Activated T-helper 1 cell treated with anti-CD3 and anti-CD28 coated beads, Interleukin-2, amount 50 U/mL, for 16 hours (primary cell): ENCODE measurements around the gene ZNF644.

ENCODE experiments used
- DNase-seq, 2 donors: peaks; one replicate each; pipeline ENCODE4 v3.0.0-alpha.2; 2020; ENCODE audit warnings: low read depth in 1 of 2, low spot score in 1 of 2

ZNF644 gene

GRCh38 chr1:91022518-91022929 is 689 bp upstream of the ZNF644 start:
- DNase-seq, result no peak

- peak; percentile 23 to 53 for DNase-seq
Observed at GRCh38 chr1:91020967-91021685, 709 bp downstream of the ZNF644 start.

GRCh38 chr1:91020486-91020885 is 1.3 kb downstream of the ZNF644 start:
- no peak for DNase-seq

GRCh38 chr1:91018006-91018405 is 3.8 kb downstream of the ZNF644 start:
- no peak for DNase-seq

- no peak for DNase-seq
Observed at GRCh38 chr1:91015794-91016550, 5.9 kb downstream of the ZNF644 start.

- DNase-seq, result no peak
Observed at GRCh38 chr1:91015358-91015780, 6.5 kb downstream of the ZNF644 start.

- DNase-seq, result no peak
Observed at GRCh38 chr1:91014475-91014874, 7.4 kb downstream of the ZNF644 start.

GRCh38 chr1:91013302-91013701 is 8.5 kb downstream of the ZNF644 start:
- DNase-seq, result no peak

- no peak for DNase-seq
Observed at GRCh38 chr1:91012196-91012595, 9.6 kb downstream of the ZNF644 start.

- no peak for DNase-seq
Observed at GRCh38 chr1:91011726-91012125, 10.1 kb downstream of the ZNF644 start.

- DNase-seq, result no peak
Observed at GRCh38 chr1:91007827-91008226, 14.0 kb downstream of the ZNF644 start.

- no peak for DNase-seq
Observed at GRCh38 chr1:91007092-91007491, 14.7 kb downstream of the ZNF644 start.

GRCh38 chr1:91006113-91006908 is 15.5 kb downstream of the ZNF644 start:
- DNase-seq, result no peak

GRCh38 chr1:91005285-91005684 is 16.6 kb downstream of the ZNF644 start:
- DNase-seq, result no peak

GRCh38 chr1:91004145-91004544 is 17.7 kb downstream of the ZNF644 start:
- DNase-seq, result no peak

GRCh38 chr1:90996742-90997413 is 25.0 kb downstream of the ZNF644 start:
- no peak for DNase-seq

GRCh38 chr1:90995311-90995894 is 26.4 kb downstream of the ZNF644 start:
- no peak for DNase-seq

GRCh38 chr1:90994461-90994860 is 27.4 kb downstream of the ZNF644 start:
- DNase-seq, result no peak

GRCh38 chr1:90993245-90993644 is 28.6 kb downstream of the ZNF644 start:
- DNase-seq, result no peak

- DNase-seq, result no peak
Observed at GRCh38 chr1:90990779-90991178, 31.1 kb downstream of the ZNF644 start.

GRCh38 chr1:90989990-90990389 is 31.8 kb downstream of the ZNF644 start:
- DNase-seq, result no peak
